B cell (primary cell): ENCODE data around the gene MYH14. TPM values are rescaled to one million over a fixed set of nuclear protein-coding genes. Genes with fewer than 3 reads are reported as not detected.

Experiments used
- ATAC-seq: fragments of 200-7000 bp; cut with Tn5 transposase; one replicate; pipeline ENCODE4 v1.10.0; 2021; ENCODE audit warnings: low read depth, mild to moderate bottlenecking, moderate number of reproducible peaks, moderate library complexity
- CTCF ChIA-PET: fragments of 350-600 bp; sonication (Branson Sonifier 250); formaldehyde crosslinking; loops from one replicate; lab custom pipeline; 2021; ENCODE audit warnings: antibody characterized with exemption, inconsistent platforms; lab: Charles Lee
- POLR2A ChIA-PET: fragments of 350-600 bp; sonication (Branson Sonifier 250); formaldehyde crosslinking; loops from one replicate; lab custom pipeline; 2021; ENCODE audit warnings: antibody characterized with exemption; lab: Charles Lee
- DNase-seq: peaks from one replicate; pipeline ENCODE4 v3.0.0; 2013
- H2AFZ ChIP-seq: 2 replicates; pipeline ENCODE4 v1.6.1; 2012; ENCODE audit warnings: mild to moderate bottlenecking, low read depth, low read length; ENCODE audit not compliant: insufficient read depth, poor library complexity, severe bottlenecking
- H3K27ac ChIP-seq, 2 donors: 1 replicate in 1 of 2; 2 replicates in 1 of 2; pipeline ENCODE4 v1.5.1; 2012 to 2013; ENCODE audit warnings: low read length in 2 of 2, mild to moderate bottlenecking in 2 of 2, moderate library complexity in 1 of 2
- H3K27me3 ChIP-seq, 4 experiments: fragments of 200-600 bp in 1 of 4; sonication (generic) in 1 of 4; replicated peaks in 1 of 4; 1 replicate in 2 of 4; 2 replicates in 2 of 4; pipeline versions ENCODE4 v1.6.1 to v1.7.0; 2013 to 2016; ENCODE audit warnings: low read length in 3 of 4, mild to moderate bottlenecking in 2 of 4, mixed read lengths in 1 of 4, moderate library complexity in 1 of 4; ENCODE audit not compliant: insufficient read depth in 4 of 4, control insufficient read depth in 3 of 4; ENCODE audit errors: control extremely low read depth in 1 of 4
- H3K36me3 ChIP-seq, 2 experiments: replicated peaks in 1 of 2; 1 replicate in 1 of 2; 2 replicates in 1 of 2; pipeline versions ENCODE4 v1.6.1 to v1.7.1; 2013; ENCODE audit warnings: low read length in 1 of 2; ENCODE audit not compliant: insufficient read depth in 2 of 2, control insufficient read depth in 1 of 2; ENCODE audit errors: control extremely low read depth in 1 of 2, extremely low read depth in 1 of 2
- H3K4me1 ChIP-seq, 2 donors: fragments of 200-600 bp in 1 of 2; sonication (generic) in 1 of 2; 1 replicate in 1 of 2; 2 replicates in 1 of 2; pipeline versions ENCODE4 v1.5.1 to v1.6.1; 2013 to 2017; ENCODE audit warnings: low read length in 2 of 2; ENCODE audit not compliant: control insufficient read depth in 2 of 2, insufficient read depth in 2 of 2
- H3K4me2 ChIP-seq: replicated peaks from 2 replicates; pipeline ENCODE3; 2012; ENCODE audit warnings: mild to moderate bottlenecking, low read depth, low read length; ENCODE audit not compliant: poor library complexity, severe bottlenecking
- H3K4me3 ChIP-seq, 5 experiments: fragments of 200-600 bp in 1 of 5; sonication (generic) in 1 of 5; 1 replicate in 3 of 5; 2 replicates in 2 of 5; pipeline versions ENCODE4 v1.5.1 to v1.7.0; 2011 to 2016; ENCODE audit warnings: low read length in 4 of 5, mild to moderate bottlenecking in 4 of 5, low read depth in 2 of 5, control low read depth in 1 of 5, moderate library complexity in 1 of 5; ENCODE audit not compliant: insufficient read depth in 1 of 5; ENCODE audit errors: control extremely low read depth in 1 of 5, extremely low read depth in 1 of 5
- H3K79me2 ChIP-seq: fragments of 200-600 bp; sonication (generic); one replicate; pipeline ENCODE4 v1.6.0; 2016; ENCODE audit warnings: low read length; ENCODE audit not compliant: control insufficient read depth, insufficient read depth
- H3K9ac ChIP-seq: fragments of 200-600 bp; sonication (generic); 2 replicates; pipeline ENCODE4 v1.6.1; 2017; ENCODE audit warnings: mild to moderate bottlenecking, low read length, moderate library complexity
- H3K9me3 ChIP-seq, 3 donors: one replicate each; pipeline versions ENCODE4 v1.6.1 to v1.7.1; 2013; ENCODE audit warnings: low read length in 2 of 3; ENCODE audit not compliant: control insufficient read depth in 2 of 3, insufficient read depth in 1 of 3; ENCODE audit errors: control extremely low read depth in 1 of 3
- H4K20me1 ChIP-seq: 2 replicates; pipeline ENCODE4 v1.6.0; 2012; ENCODE audit warnings: mild to moderate bottlenecking, low read length; ENCODE audit not compliant: insufficient read depth, control insufficient read depth, poor library complexity, severe bottlenecking
- H3K27ac Mint-ChIP-seq: one replicate; pipeline ENCODE4 v1.8.0; 2021; ENCODE audit warnings: mixed read lengths
- H3K27me3 Mint-ChIP-seq: one replicate; pipeline ENCODE4 v1.8.0; 2021; ENCODE audit warnings: mixed read lengths
- H3K4me1 Mint-ChIP-seq: one replicate; pipeline ENCODE4 v1.8.0; 2021; ENCODE audit warnings: mixed read lengths
- H3K4me3 Mint-ChIP-seq: one replicate; pipeline ENCODE4 v1.8.0; 2021; ENCODE audit warnings: mixed read lengths
- H3K9me3 Mint-ChIP-seq: one replicate; pipeline ENCODE4 v1.8.0; 2022; ENCODE audit warnings: mixed read lengths; ENCODE audit not compliant: insufficient read depth
- EZH2 ChIP-seq: IDR thresholded peaks from 2 replicates; pipeline ENCODE4 v1.6.1; 2012; ENCODE audit warnings: borderline replicate concordance, low read depth, mild to moderate bottlenecking, moderate library complexity, low read length; ENCODE audit not compliant: insufficient read depth, poor library complexity, severe bottlenecking
- WGBS: methylation state at CpG from one replicate; pipeline ENCODE4 v1.1.5; 2013; ENCODE audit warnings: missing lambda C conversion rate; ENCODE audit not compliant: insufficient coverage; 5-methylcytosine and 5-hydroxymethylcytosine counted together
- intact Hi-C: fragments of 100-400 bp; cut with micrococcal nuclease; formaldehyde crosslinking; loops from one replicate; pipeline ENCODE4 v1.10.0; 2022
- polyA plus RNA-seq: library from polyadenylated mRNA; depleted of rRNA; stranded (reverse); fragments of >200 nt; gene quantifications from 2 replicates; pipeline ENCODE4 v1.2.3, GENCODE V29; 2012
- small RNA-seq: library from RNA; depleted of rRNA; stranded (forward); fragments of <200 nt; gene quantifications from one replicate; pipeline ENCODE3, GENCODE V24; 2012; ENCODE audit warnings: low replicate concordance, low read depth; ENCODE audit not compliant: insufficient read length
- total RNA-seq, 2 donors: library from RNA; stranded (reverse); fragments of 120-200 nt in 1 of 2; gene quantifications; 1 replicate in 1 of 2; 2 replicates in 1 of 2; pipeline versions ENCODE4 v1.2.3 to v1.2.4, GENCODE V29; 2013 to 2022
- TF ChIP-seq, protein P1 (sequence below): fragments of 200-600 bp; IDR thresholded peaks from one replicate; pipeline ENCODE4 v1.8.0; 2022; ENCODE audit warnings: antibody characterized with exemption, mild to moderate bottlenecking

MYH14 gene
- total and polyA plus RNA-seq, 2 donors (not counting 1 experiment from before 2014, with no cell fraction given), result not detected

DNA sequence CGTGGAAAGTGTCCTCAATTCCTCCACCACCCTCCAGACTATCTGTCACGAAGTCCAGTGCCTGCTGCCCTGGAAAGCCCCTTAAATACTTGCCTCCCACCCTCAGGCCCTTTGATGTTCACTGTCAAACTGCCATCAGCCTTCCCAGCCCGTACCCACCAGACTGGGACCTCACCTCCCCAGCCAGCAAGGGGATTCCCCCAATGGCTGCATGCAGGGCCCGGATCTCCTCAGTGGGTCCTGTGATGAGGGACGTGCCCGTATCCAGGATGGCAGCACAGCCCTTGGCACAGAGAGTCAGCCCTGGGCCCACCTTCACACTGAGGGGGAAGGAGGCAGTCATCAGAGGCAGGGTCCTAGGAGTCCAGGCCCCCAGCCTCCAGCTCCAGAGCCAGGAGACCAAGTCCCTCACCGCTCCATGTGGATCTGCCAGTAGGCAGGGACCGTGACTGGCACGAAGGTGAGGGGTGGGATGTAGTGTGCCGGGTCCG, 156.0 kb downstream of the MYH14 start:
- Histone ChIP-seq H3K9me3 (peaks cover 0 to 6% (median 0%) of the 10 kb centered on the region in 3 donors), H3K27ac (no peak overlapping the region), H3K4me1 (peaks cover 19 to 47% of the 10 kb centered on the region in 2 donors), H3K4me3 (no peak overlapping the region), H2AFZ (no peak overlapping the region), H3K36me3 (no peaks in the 10 kb centered on the region), H3K27me3 (no peaks in the 10 kb centered on the region), H3K4me2 (peak overlapping the region; percentile 99), H3K9ac (no peak overlapping the region), H3K79me2 (peaks cover 17% of the 10 kb centered on the region), H4K20me1 (no peaks in the 10 kb centered on the region)
- H3K4me1 Mint-ChIP-seq, result peaks cover 49% of the 10 kb centered on the region
- no peaks in the 10 kb centered on the region for H3K9me3 Mint-ChIP-seq
- peak overlapping the region; percentile 98 for H3K27ac Mint-ChIP-seq
- H3K27me3 Mint-ChIP-seq, result no peaks in the 10 kb centered on the region
- POLR2A ChIA-PET, result interaction anchor here (0.8 to 2.8 kb wide), 3 partner anchors 26 to 152 kb away, joined by 3 to 33 read pairs (median 10); partner anchors contain the start of gene JOSD2
- WGBS, result 94% methylated on average over 6 of the region's 11 CpGs
- intact Hi-C loops, result loop anchor here (5.0 kb wide), 2 partner anchors 73 to 538 kb away; partner anchors contain the start of gene MYBPC2
- H3K4me3 Mint-ChIP-seq, result peak overlapping the region; percentile 94
- ATAC-seq, result no peak
- CTCF ChIA-PET, result interaction anchor here (1.0 to 6.6 kb wide), 4 partner anchors 25 to 197 kb away, joined by 4 to 76 read pairs (median 16); no protein-coding TSS in a partner anchor
- TF ChIP-seq, protein P1, sequence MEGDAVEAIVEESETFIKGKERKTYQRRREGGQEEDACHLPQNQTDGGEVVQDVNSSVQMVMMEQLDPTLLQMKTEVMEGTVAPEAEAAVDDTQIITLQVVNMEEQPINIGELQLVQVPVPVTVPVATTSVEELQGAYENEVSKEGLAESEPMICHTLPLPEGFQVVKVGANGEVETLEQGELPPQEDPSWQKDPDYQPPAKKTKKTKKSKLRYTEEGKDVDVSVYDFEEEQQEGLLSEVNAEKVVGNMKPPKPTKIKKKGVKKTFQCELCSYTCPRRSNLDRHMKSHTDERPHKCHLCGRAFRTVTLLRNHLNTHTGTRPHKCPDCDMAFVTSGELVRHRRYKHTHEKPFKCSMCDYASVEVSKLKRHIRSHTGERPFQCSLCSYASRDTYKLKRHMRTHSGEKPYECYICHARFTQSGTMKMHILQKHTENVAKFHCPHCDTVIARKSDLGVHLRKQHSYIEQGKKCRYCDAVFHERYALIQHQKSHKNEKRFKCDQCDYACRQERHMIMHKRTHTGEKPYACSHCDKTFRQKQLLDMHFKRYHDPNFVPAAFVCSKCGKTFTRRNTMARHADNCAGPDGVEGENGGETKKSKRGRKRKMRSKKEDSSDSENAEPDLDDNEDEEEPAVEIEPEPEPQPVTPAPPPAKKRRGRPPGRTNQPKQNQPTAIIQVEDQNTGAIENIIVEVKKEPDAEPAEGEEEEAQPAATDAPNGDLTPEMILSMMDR, result no peak
- TF ChIP-seq EZH2, result no peak
- DNase-seq, result no peak

Small RNA genes lying within 50 kb of the gene (small RNA-seq; reads per million reads assigned to genes)
- gene RF00017, result not detected

Other genes starting within 250 kb of the MYH14 start
- gene SIGLEC11, start 242.4 kb upstream of the MYH14 start, total RNA-seq, result not detected in 2 replicates
- 0.09 and 0.10 TPM in 2 replicates for gene SIGLEC11, start 242.4 kb upstream of the MYH14 start, polyA plus RNA-seq
- 112 and 123 TPM in 2 replicates for gene VRK3, start 178.2 kb upstream of the MYH14 start, total RNA-seq
- 44.1 and 58.5 TPM in 2 replicates for gene VRK3, start 178.2 kb upstream of the MYH14 start, polyA plus RNA-seq
- gene ZNF473, start 177.6 kb upstream of the MYH14 start, total RNA-seq, result 9.8 and 13.8 TPM in 2 replicates
- gene ZNF473, start 177.6 kb upstream of the MYH14 start, polyA plus RNA-seq, result 5.1 and 5.5 TPM in 2 replicates
- not detected in 2 replicates for gene IZUMO2, start 40.3 kb upstream of the MYH14 start, total RNA-seq
- gene IZUMO2, start 40.3 kb upstream of the MYH14 start, polyA plus RNA-seq, result not detected in 2 replicates
- 23.0 and 24.4 TPM in 2 replicates for gene KCNC3, start 125.8 kb downstream of the MYH14 start, total RNA-seq
- 7.5 and 12.3 TPM in 2 replicates for gene KCNC3, start 125.8 kb downstream of the MYH14 start, polyA plus RNA-seq
- 3.5 and 4.7 TPM in 2 replicates for gene NAPSA, start 162.0 kb downstream of the MYH14 start, total RNA-seq
- 3.7 and 4.0 TPM in 2 replicates for gene NAPSA, start 162.0 kb downstream of the MYH14 start, polyA plus RNA-seq
- gene NR1H2, start 172.8 kb downstream of the MYH14 start, total RNA-seq, result 116 and 118 TPM in 2 replicates
- gene NR1H2, start 172.8 kb downstream of the MYH14 start, polyA plus RNA-seq, result 164 and 359 TPM in 2 replicates
- 43.6 and 52.4 TPM in 2 replicates for gene POLD1, start 180.7 kb downstream of the MYH14 start, total RNA-seq
- gene POLD1, start 180.7 kb downstream of the MYH14 start, polyA plus RNA-seq, result 62.3 and 65.2 TPM in 2 replicates
- gene SPIB, start 215.3 kb downstream of the MYH14 start, total RNA-seq, result 205 and 211 TPM in 2 replicates
- 114 and 183 TPM in 2 replicates for gene SPIB, start 215.3 kb downstream of the MYH14 start, polyA plus RNA-seq
- gene MYBPC2, start 229.3 kb downstream of the MYH14 start, total RNA-seq, result 1.1 and 1.3 TPM in 2 replicates
- gene MYBPC2, start 229.3 kb downstream of the MYH14 start, polyA plus RNA-seq, result 1.7 and 2.2 TPM in 2 replicates